Measurements from ENCODE around the gene RAD23B.

The RAD23B gene

DNA sequence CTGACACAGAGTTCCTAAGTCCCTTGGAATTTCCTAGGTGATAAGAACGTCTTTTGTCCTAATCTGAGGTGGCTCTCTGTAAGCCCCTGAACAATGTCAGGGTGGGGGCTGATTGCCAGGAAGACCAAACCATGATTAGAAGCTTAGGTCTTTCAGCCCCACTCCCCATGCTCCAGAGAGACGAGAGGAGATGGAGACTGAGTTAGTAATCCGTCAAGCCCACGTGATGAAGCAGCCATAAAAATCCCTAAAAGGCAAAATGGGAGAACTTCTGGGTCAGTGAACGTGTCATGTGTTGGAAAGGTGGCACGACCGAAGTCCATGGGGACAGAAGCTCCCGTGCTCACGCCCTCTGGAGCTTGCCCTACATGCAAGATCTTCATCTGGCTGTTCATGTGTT, 85.6 kb downstream of the RAD23B start:
- no peak overlapping the region for H3K4me3 ChIP-seq (ENCODE audit: low read depth, low read length)
- H3K36me3 ChIP-seq (ENCODE audit: control insufficient read depth, insufficient read depth, low read length), result no peaks in the 10 kb centered on the region
- no peaks in the 10 kb centered on the region for H3K4me1 ChIP-seq (ENCODE audit: control insufficient read depth, insufficient read depth, low read length)
- H3K9ac ChIP-seq (ENCODE audit: low read depth, low read length), result no peak overlapping the region
- no peaks in the 10 kb centered on the region for H3K27me3 ChIP-seq (ENCODE audit: control insufficient read depth, insufficient read depth, low read length)
- no peaks in the 10 kb centered on the region for H3K9me3 ChIP-seq (ENCODE audit: control insufficient read depth, insufficient read depth, low read length)

DNA sequence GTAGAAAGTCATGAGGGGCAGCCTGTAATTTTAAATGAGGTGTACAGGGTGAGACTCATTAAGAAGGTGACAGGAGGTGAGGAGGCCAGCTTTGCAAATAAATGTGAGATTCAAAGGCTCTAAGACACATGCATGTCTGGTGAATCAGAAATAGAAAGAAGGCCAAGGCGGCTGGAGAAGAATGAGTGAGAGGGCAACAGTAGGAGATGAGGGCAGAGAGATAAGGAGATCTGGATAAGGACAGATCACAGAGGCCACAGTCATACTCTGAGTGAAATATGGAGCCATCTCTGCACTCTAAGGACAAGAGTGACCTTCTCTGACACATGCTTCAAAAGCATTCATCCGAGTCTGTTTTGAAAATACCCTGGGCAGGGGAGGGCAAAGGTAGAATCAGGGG, 90.7 kb downstream of the RAD23B start:
- Histone ChIP-seq H3K9me3 (ENCODE audit: control insufficient read depth, insufficient read depth, low read length) (no peaks in the 10 kb centered on the region), H3K4me3 (ENCODE audit: low read depth, low read length) (no peak overlapping the region), H3K4me1 (ENCODE audit: control insufficient read depth, insufficient read depth, low read length) (no peaks in the 10 kb centered on the region), H3K9ac (ENCODE audit: low read depth, low read length) (no peak overlapping the region), H3K27me3 (ENCODE audit: control insufficient read depth, insufficient read depth, low read length) (no peaks in the 10 kb centered on the region), H3K36me3 (ENCODE audit: control insufficient read depth, insufficient read depth, low read length) (no peaks in the 10 kb centered on the region)

GRCh38 chr9:107375001-107375400, 91.9 kb downstream of the RAD23B start:
- no peaks in the 10 kb centered on the region for H3K27me3 ChIP-seq (ENCODE audit: control insufficient read depth, insufficient read depth, low read length)
- H3K9me3 ChIP-seq (ENCODE audit: control insufficient read depth, insufficient read depth, low read length), result no peaks in the 10 kb centered on the region
- no peaks in the 10 kb centered on the region for H3K4me1 ChIP-seq (ENCODE audit: control insufficient read depth, insufficient read depth, low read length)
- no peaks in the 10 kb centered on the region for H3K36me3 ChIP-seq (ENCODE audit: control insufficient read depth, insufficient read depth, low read length)
- H3K9ac ChIP-seq (ENCODE audit: low read depth, low read length), result no peak overlapping the region
- H3K4me3 ChIP-seq (ENCODE audit: low read depth, low read length), result no peak overlapping the region

GRCh38 chr9:107375651-107376369, 92.7 kb downstream of the RAD23B start:
- H3K9me3 ChIP-seq (ENCODE audit: control insufficient read depth, insufficient read depth, low read length), result no peaks in the 10 kb centered on the region
- no peaks in the 10 kb centered on the region for H3K4me1 ChIP-seq (ENCODE audit: control insufficient read depth, insufficient read depth, low read length)
- H3K27me3 ChIP-seq (ENCODE audit: control insufficient read depth, insufficient read depth, low read length), result no peaks in the 10 kb centered on the region
- no peak overlapping the region for H3K4me3 ChIP-seq (ENCODE audit: low read depth, low read length)
- H3K36me3 ChIP-seq (ENCODE audit: control insufficient read depth, insufficient read depth, low read length), result no peaks in the 10 kb centered on the region
- no peak overlapping the region for H3K9ac ChIP-seq (ENCODE audit: low read depth, low read length)

GRCh38 chr9:107378006-107378405, 94.9 kb downstream of the RAD23B start:
- Histone ChIP-seq H3K4me3 (ENCODE audit: low read depth, low read length) (no peak overlapping the region), H3K9ac (ENCODE audit: low read depth, low read length) (no peak overlapping the region), H3K9me3 (ENCODE audit: control insufficient read depth, insufficient read depth, low read length) (no peaks in the 10 kb centered on the region), H3K27me3 (ENCODE audit: control insufficient read depth, insufficient read depth, low read length) (no peaks in the 10 kb centered on the region), H3K36me3 (ENCODE audit: control insufficient read depth, insufficient read depth, low read length) (no peaks in the 10 kb centered on the region), H3K4me1 (ENCODE audit: control insufficient read depth, insufficient read depth, low read length) (no peaks in the 10 kb centered on the region)
